Panc1 (cell line): ENCODE measurements around the gene SCNN1G.

Experiments used
- CTCF ChIP-seq: fragments of 450-650 bp; IDR thresholded peaks from 2 replicates; pipeline ENCODE4 v1.5.1; 2017; ENCODE audit warnings: mild to moderate bottlenecking
- POLR2AphosphoS5 ChIP-seq: IDR thresholded peaks from 2 replicates; pipeline ENCODE4 v1.6.1; 2012; ENCODE audit warnings: mild to moderate bottlenecking, low read depth, low read length, moderate library complexity
- SIN3A ChIP-seq: IDR thresholded peaks from 2 replicates; pipeline ENCODE4 v1.6.1; 2012; ENCODE audit warnings: low read depth, mild to moderate bottlenecking, low read length, moderate library complexity, borderline replicate concordance; ENCODE audit not compliant: insufficient read depth
- TCF7L2 ChIP-seq: IDR thresholded peaks from 2 replicates; pipeline ENCODE4 v1.6.1; 2011; ENCODE audit warnings: mild to moderate bottlenecking, low read depth, low read length, inconsistent platforms
- TF ChIP-seq, protein P1 (sequence below), 2 experiments: IDR thresholded peaks; 2 replicates each; pipeline ENCODE4 v1.6.1; 2011 to 2012; ENCODE audit warnings: low read depth in 2 of 2, control low read depth in 1 of 2, low read length in 1 of 2, mild to moderate bottlenecking in 1 of 2, moderate library complexity in 1 of 2; ENCODE audit not compliant: insufficient read depth in 1 of 2

GRCh38 chr16:23172583-23172982 lies 10.0 kb upstream of the SCNN1G start:
- no peak for TF ChIP-seq CTCF
- no peak for TF ChIP-seq TCF7L2
- TF ChIP-seq, protein P1, sequence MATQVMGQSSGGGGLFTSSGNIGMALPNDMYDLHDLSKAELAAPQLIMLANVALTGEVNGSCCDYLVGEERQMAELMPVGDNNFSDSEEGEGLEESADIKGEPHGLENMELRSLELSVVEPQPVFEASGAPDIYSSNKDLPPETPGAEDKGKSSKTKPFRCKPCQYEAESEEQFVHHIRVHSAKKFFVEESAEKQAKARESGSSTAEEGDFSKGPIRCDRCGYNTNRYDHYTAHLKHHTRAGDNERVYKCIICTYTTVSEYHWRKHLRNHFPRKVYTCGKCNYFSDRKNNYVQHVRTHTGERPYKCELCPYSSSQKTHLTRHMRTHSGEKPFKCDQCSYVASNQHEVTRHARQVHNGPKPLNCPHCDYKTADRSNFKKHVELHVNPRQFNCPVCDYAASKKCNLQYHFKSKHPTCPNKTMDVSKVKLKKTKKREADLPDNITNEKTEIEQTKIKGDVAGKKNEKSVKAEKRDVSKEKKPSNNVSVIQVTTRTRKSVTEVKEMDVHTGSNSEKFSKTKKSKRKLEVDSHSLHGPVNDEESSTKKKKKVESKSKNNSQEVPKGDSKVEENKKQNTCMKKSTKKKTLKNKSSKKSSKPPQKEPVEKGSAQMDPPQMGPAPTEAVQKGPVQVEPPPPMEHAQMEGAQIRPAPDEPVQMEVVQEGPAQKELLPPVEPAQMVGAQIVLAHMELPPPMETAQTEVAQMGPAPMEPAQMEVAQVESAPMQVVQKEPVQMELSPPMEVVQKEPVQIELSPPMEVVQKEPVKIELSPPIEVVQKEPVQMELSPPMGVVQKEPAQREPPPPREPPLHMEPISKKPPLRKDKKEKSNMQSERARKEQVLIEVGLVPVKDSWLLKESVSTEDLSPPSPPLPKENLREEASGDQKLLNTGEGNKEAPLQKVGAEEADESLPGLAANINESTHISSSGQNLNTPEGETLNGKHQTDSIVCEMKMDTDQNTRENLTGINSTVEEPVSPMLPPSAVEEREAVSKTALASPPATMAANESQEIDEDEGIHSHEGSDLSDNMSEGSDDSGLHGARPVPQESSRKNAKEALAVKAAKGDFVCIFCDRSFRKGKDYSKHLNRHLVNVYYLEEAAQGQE (IDR thresholded peaks at IDR 0.05; ENCODE audit: insufficient read depth in 1 of 2, low read depth in 2 of 2, low read length in 1 of 2): no peak
- no peak for TF ChIP-seq POLR2AphosphoS5
- no peak for TF ChIP-seq SIN3A
